Liver (tissue), 9 donors: ENCODE measurements around the gene OMD. TPM values are rescaled to one million over a fixed set of nuclear protein-coding genes. Genes with fewer than 3 reads are reported as not detected.
A peak's percentile ranks its signal among the peaks of the same experiment; 100 is the strongest.

Experiments used
- DNase-seq: peaks from one replicate; pipeline ENCODE4 v3.0.0-alpha.2; 2017; ENCODE audit warnings: low spot score
- H3K27ac ChIP-seq, 2 donors: one replicate each; pipeline ENCODE4 v1.7.0; 2013; ENCODE audit warnings: inconsistent platforms in 2 of 2, low read length in 2 of 2, control low read depth in 1 of 2, low read depth in 1 of 2, mild to moderate bottlenecking in 1 of 2
- H3K27me3 ChIP-seq, 4 donors: one replicate each; pipeline versions ENCODE4 v1.6.1 to v1.7.0; 2013; ENCODE audit warnings: low read length in 3 of 4, inconsistent platforms in 1 of 4, mild to moderate bottlenecking in 1 of 4, moderate library complexity in 1 of 4; ENCODE audit not compliant: control insufficient read depth in 4 of 4, insufficient read depth in 4 of 4
- H3K36me3 ChIP-seq, 4 donors: one replicate each; pipeline versions ENCODE4 v1.6.1 to v1.7.0; 2013; ENCODE audit warnings: low read length in 3 of 4, mild to moderate bottlenecking in 3 of 4, low read depth in 1 of 4, moderate library complexity in 1 of 4; ENCODE audit not compliant: control insufficient read depth in 4 of 4, insufficient read depth in 3 of 4
- H3K4me1 ChIP-seq, 4 donors: one replicate each; pipeline versions ENCODE4 v1.6.1 to v1.7.0; 2013; ENCODE audit warnings: low read length in 3 of 4, mild to moderate bottlenecking in 3 of 4, moderate library complexity in 1 of 4; ENCODE audit not compliant: control insufficient read depth in 4 of 4, insufficient read depth in 4 of 4
- H3K4me3 ChIP-seq, 3 donors: one replicate each; pipeline versions ENCODE4 v1.6.1 to v1.7.0; 2013; ENCODE audit warnings: low read length in 3 of 3, control low read depth in 1 of 3, low read depth in 1 of 3, mild to moderate bottlenecking in 1 of 3
- H3K9ac ChIP-seq, 2 donors: one replicate each; pipeline ENCODE4 v1.7.0; 2013; ENCODE audit warnings: low read length in 2 of 2, mild to moderate bottlenecking in 2 of 2, moderate library complexity in 2 of 2, control low read depth in 1 of 2, low read depth in 1 of 2
- H3K9me3 ChIP-seq, 4 donors: one replicate each; pipeline versions ENCODE4 v1.6.1 to v1.7.0; 2013; ENCODE audit warnings: low read length in 3 of 4; ENCODE audit not compliant: control insufficient read depth in 4 of 4
- EGR1 ChIP-seq, 2 donors: IDR thresholded peaks; 2 replicates each; pipeline ENCODE4 v1.6.1; 2016 to 2018; ENCODE audit warnings: antibody characterized with exemption in 2 of 2, low read depth in 2 of 2
- FOXA2 ChIP-seq: IDR thresholded peaks from 2 replicates; pipeline ENCODE4 v1.6.1; 2016; ENCODE audit warnings: antibody characterized with exemption
- GABPA ChIP-seq, 2 donors: IDR thresholded peaks in 1 of 2; conservative IDR thresholded peaks in 1 of 2; 2 replicates each; pipeline ENCODE4 v1.6.1; 2016; ENCODE audit warnings: antibody characterized with exemption in 2 of 2, mild to moderate bottlenecking in 1 of 2, moderate library complexity in 1 of 2
- HNF4A ChIP-seq, 2 donors: conservative IDR thresholded peaks; 2 replicates each; pipeline ENCODE4 v1.6.1; 2016; ENCODE audit warnings: antibody characterized with exemption in 2 of 2, mild to moderate bottlenecking in 2 of 2
- HNF4G ChIP-seq: IDR thresholded peaks from 2 replicates; pipeline ENCODE4 v1.6.1; 2016; ENCODE audit warnings: antibody characterized with exemption
- JUND ChIP-seq, 2 donors: IDR thresholded peaks; 2 replicates each; pipeline ENCODE4 v1.6.1; 2016; ENCODE audit warnings: antibody characterized with exemption in 2 of 2
- NR2F2 ChIP-seq: IDR thresholded peaks from 2 replicates; pipeline ENCODE4 v1.6.1; 2016; ENCODE audit warnings: antibody characterized with exemption
- RAD21 ChIP-seq, 2 donors: IDR thresholded peaks; 2 replicates each; pipeline ENCODE4 v1.6.1; 2016; ENCODE audit warnings: antibody characterized with exemption in 2 of 2, mild to moderate bottlenecking in 2 of 2
- RXRA ChIP-seq, 2 donors: IDR thresholded peaks; 2 replicates each; pipeline ENCODE4 v1.6.1; 2017 to 2018; ENCODE audit warnings: antibody characterized with exemption in 2 of 2, mild to moderate bottlenecking in 1 of 2
- SP1 ChIP-seq: IDR thresholded peaks from 2 replicates; pipeline ENCODE4 v1.6.1; 2018; ENCODE audit warnings: antibody characterized with exemption, mild to moderate bottlenecking
- TAF1 ChIP-seq: conservative IDR thresholded peaks from 2 replicates; pipeline ENCODE4 v1.6.1; 2016; ENCODE audit warnings: antibody characterized with exemption, mild to moderate bottlenecking
- YY1 ChIP-seq: IDR thresholded peaks from 2 replicates; pipeline ENCODE4 v1.6.1; 2016; ENCODE audit warnings: antibody characterized with exemption, mild to moderate bottlenecking
- WGBS: extraction: QIAGEN DNeasy Blood & Tissue Kit; methylation state at CpG from one replicate; pipeline ENCODE4 v1.1.7; 2013; 5-methylcytosine and 5-hydroxymethylcytosine counted together
- polyA plus RNA-seq, 2 donors: library from polyadenylated mRNA; stranded (reverse) in 1 of 2; unstranded in 1 of 2; fragments of 200-250 nt in 1 of 2; fragments of >200 nt in 1 of 2; fragmentation: Nextera tagmentation in 1 of 2; extraction: Ambion mirVana in 1 of 2; gene quantifications; one replicate each; pipeline versions ENCODE4 v1.2.1 to v1.2.3, GENCODE V29; 2013 to 2015
- total RNA-seq, 2 donors: library from RNA; depleted of rRNA; stranded (reverse); fragments of >200 nt; gene quantifications; one replicate each; pipeline ENCODE4 v1.2.3, GENCODE V29; 2014
- TF ChIP-seq, protein P1 (sequence below): fragments of 150-350 bp; IDR thresholded peaks from 2 replicates; pipeline ENCODE4 v1.5.1; 2017; ENCODE audit warnings: improper control_type of control experiment, low read depth, low read length; ENCODE audit not compliant: missing input control
- TF ChIP-seq, protein P2 (sequence below): IDR thresholded peaks from 2 replicates; pipeline ENCODE4 v1.6.1; 2016; ENCODE audit warnings: antibody characterized with exemption, mild to moderate bottlenecking
- TF ChIP-seq, protein P3 (sequence below): IDR thresholded peaks from 2 replicates; pipeline ENCODE4 v1.6.1; 2016; ENCODE audit warnings: antibody characterized with exemption
- TF ChIP-seq, protein P4 (sequence below): IDR thresholded peaks from 2 replicates; pipeline ENCODE4 v1.6.1; 2016; ENCODE audit warnings: antibody characterized with exemption
- donor health status: healthy.
- donor health status: healthy.
- donor health status: healthy.
- donor health status: healthy.
- donor health status: healthy.

OMD gene
- total and polyA plus RNA-seq, 4 donors: 0.28 to 0.75 (median 0.52) TPM; not detected in 1

DNA sequence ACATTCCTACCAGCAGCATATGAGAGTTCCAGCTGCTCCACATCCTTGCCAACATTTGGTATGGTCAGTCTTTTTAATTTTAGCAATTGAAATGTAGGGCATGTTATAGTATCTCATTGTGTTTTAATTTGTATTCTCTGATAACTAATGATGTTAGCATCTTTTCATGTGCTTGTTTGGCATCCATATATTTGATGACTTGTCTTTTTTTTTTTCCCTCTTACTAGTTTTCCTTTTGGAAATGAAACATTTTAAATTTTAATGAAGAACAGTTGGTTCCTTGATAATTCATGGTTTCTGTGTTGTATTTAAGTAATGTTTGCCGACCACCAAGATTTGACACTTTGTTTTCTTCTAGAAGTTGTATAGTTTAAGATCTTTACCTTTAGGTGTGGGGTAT is 28.7 kb downstream of the OMD start:
- Histone ChIP-seq H3K27ac (no peak overlapping the region), H3K9ac (no peak overlapping the region), H3K4me3 (no peak overlapping the region), H3K4me1 (peaks cover 0 to 3% (median 0%) of the 10 kb centered on the region in 4 donors), H3K36me3 (no peaks in the 10 kb centered on the region), H3K9me3 (no peaks in the 10 kb centered on the region), H3K27me3 (no peaks in the 10 kb centered on the region)
- TF ChIP-seq HNF4A (conservative IDR thresholded peaks at IDR 0.05) (no peak), GABPA (IDR thresholded peaks at IDR 0.05 in 1 of 2, conservative IDR thresholded peaks at IDR 0.05 in 1 of 2) (no peak), NR2F2 (no peak), FOXA2 (no peak), RXRA (IDR thresholded peaks at IDR 0.05) (no peak), YY1 (no peak)
- TF ChIP-seq, protein P1, sequence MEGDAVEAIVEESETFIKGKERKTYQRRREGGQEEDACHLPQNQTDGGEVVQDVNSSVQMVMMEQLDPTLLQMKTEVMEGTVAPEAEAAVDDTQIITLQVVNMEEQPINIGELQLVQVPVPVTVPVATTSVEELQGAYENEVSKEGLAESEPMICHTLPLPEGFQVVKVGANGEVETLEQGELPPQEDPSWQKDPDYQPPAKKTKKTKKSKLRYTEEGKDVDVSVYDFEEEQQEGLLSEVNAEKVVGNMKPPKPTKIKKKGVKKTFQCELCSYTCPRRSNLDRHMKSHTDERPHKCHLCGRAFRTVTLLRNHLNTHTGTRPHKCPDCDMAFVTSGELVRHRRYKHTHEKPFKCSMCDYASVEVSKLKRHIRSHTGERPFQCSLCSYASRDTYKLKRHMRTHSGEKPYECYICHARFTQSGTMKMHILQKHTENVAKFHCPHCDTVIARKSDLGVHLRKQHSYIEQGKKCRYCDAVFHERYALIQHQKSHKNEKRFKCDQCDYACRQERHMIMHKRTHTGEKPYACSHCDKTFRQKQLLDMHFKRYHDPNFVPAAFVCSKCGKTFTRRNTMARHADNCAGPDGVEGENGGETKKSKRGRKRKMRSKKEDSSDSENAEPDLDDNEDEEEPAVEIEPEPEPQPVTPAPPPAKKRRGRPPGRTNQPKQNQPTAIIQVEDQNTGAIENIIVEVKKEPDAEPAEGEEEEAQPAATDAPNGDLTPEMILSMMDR: no peak
- 99% methylated on average over 1 of the region's 1 CpG for WGBS
- DNase-seq: no peak

DNA sequence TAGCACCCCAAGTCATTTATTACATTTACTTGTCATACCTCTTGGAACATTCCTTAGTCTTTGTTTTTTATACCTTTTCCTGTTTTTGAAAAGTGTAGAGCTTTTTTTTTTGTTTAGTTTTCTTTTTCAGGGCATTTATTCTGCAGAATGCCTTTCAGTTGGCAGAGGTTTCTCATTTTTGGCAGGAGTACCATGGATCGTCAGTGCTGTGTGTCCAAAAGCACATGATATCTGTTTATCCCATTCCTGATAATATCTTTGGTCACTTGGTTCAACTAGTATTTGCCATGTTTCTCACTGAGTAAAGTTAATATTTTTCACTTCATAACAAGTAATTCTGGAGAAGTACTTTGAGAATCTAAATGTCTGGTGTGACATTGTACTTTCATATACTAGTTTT is 30.6 kb downstream of the OMD start:
- no peak overlapping the region for H3K27ac ChIP-seq
- H3K36me3 ChIP-seq: no peaks in the 10 kb centered on the region
- WGBS: 28% methylated on average over 1 of the region's 1 CpG

More for the DNA sequence above, 30.6 kb downstream of the OMD start:
- no peak for DNase-seq
- no peaks in the 10 kb centered on the region for H3K27me3 ChIP-seq
- no peak overlapping the region for H3K9ac ChIP-seq
- H3K9me3 ChIP-seq: no peaks in the 10 kb centered on the region
- H3K4me3 ChIP-seq: no peak overlapping the region
- peaks cover 0 to 3% (median 0%) of the 10 kb centered on the region in 4 donors for H3K4me1 ChIP-seq
- TF ChIP-seq YY1 (peak; percentile 31), EGR1 (IDR thresholded peaks at IDR 0.05; ENCODE audit: low read depth in 2 of 2) (no peak), RXRA (IDR thresholded peaks at IDR 0.05) (no peak), HNF4G (no peak), HNF4A (conservative IDR thresholded peaks at IDR 0.05) (peak in 1 of 2 donors; percentile 18), JUND (IDR thresholded peaks at IDR 0.05) (no peak), RAD21 (IDR thresholded peaks at IDR 0.05) (no peak), NR2F2 (no peak), TAF1 (no peak), SP1 (no peak)
- TF ChIP-seq, protein P2, sequence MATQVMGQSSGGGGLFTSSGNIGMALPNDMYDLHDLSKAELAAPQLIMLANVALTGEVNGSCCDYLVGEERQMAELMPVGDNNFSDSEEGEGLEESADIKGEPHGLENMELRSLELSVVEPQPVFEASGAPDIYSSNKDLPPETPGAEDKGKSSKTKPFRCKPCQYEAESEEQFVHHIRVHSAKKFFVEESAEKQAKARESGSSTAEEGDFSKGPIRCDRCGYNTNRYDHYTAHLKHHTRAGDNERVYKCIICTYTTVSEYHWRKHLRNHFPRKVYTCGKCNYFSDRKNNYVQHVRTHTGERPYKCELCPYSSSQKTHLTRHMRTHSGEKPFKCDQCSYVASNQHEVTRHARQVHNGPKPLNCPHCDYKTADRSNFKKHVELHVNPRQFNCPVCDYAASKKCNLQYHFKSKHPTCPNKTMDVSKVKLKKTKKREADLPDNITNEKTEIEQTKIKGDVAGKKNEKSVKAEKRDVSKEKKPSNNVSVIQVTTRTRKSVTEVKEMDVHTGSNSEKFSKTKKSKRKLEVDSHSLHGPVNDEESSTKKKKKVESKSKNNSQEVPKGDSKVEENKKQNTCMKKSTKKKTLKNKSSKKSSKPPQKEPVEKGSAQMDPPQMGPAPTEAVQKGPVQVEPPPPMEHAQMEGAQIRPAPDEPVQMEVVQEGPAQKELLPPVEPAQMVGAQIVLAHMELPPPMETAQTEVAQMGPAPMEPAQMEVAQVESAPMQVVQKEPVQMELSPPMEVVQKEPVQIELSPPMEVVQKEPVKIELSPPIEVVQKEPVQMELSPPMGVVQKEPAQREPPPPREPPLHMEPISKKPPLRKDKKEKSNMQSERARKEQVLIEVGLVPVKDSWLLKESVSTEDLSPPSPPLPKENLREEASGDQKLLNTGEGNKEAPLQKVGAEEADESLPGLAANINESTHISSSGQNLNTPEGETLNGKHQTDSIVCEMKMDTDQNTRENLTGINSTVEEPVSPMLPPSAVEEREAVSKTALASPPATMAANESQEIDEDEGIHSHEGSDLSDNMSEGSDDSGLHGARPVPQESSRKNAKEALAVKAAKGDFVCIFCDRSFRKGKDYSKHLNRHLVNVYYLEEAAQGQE: no peak
- TF ChIP-seq, protein P3, sequence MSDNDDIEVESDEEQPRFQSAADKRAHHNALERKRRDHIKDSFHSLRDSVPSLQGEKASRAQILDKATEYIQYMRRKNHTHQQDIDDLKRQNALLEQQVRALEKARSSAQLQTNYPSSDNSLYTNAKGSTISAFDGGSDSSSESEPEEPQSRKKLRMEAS: no peak
- TF ChIP-seq, protein P4, sequence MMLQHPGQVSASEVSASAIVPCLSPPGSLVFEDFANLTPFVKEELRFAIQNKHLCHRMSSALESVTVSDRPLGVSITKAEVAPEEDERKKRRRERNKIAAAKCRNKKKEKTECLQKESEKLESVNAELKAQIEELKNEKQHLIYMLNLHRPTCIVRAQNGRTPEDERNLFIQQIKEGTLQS: no peak
